Skeletal muscle tissue (tissue), 4 donors: ENCODE results near the gene TNP2. TPM values are rescaled to one million over a fixed set of nuclear protein-coding genes. Genes with fewer than 3 reads are reported as not detected.

Experiments
- H3K27ac ChIP-seq: one replicate; pipeline ENCODE4 v1.7.0; 2013; ENCODE audit warnings: mild to moderate bottlenecking, low read depth, low read length, inconsistent platforms
- H3K27me3 ChIP-seq, 3 donors: one replicate each; pipeline ENCODE4 v1.7.0; 2013; ENCODE audit warnings: low read length in 3 of 3; ENCODE audit not compliant: control insufficient read depth in 3 of 3, insufficient read depth in 3 of 3
- H3K36me3 ChIP-seq, 3 donors: one replicate each; pipeline ENCODE4 v1.7.0; 2013; ENCODE audit warnings: low read length in 3 of 3; ENCODE audit not compliant: control insufficient read depth in 3 of 3, insufficient read depth in 3 of 3
- H3K4me1 ChIP-seq, 3 donors: one replicate each; pipeline ENCODE4 v1.7.0; 2013; ENCODE audit warnings: low read length in 3 of 3, mild to moderate bottlenecking in 3 of 3; ENCODE audit not compliant: control insufficient read depth in 3 of 3, insufficient read depth in 3 of 3
- H3K4me3 ChIP-seq, 3 donors: one replicate each; pipeline ENCODE4 v1.7.0; 2013; ENCODE audit warnings: low read length in 3 of 3
- H3K9ac ChIP-seq, 3 donors: one replicate each; pipeline ENCODE4 v1.7.0; 2013; ENCODE audit warnings: low read length in 3 of 3, mild to moderate bottlenecking in 3 of 3, moderate library complexity in 2 of 3, low read depth in 1 of 3
- H3K9me3 ChIP-seq, 3 donors: one replicate each; pipeline ENCODE4 v1.7.0; 2013; ENCODE audit warnings: low read length in 3 of 3; ENCODE audit not compliant: control insufficient read depth in 3 of 3
- total RNA-seq: library from RNA; depleted of rRNA; stranded (reverse); fragments of >200 nt; gene quantifications from one replicate; pipeline ENCODE4 v1.2.3, GENCODE V29; 2014
- donor health status: Osteomylitis.

The TNP2 gene
- total RNA-seq, 1 donor from 2014 or later = not detected

GRCh38 chr16:11265124-11265523 lies 4.0 kb downstream of the TNP2 start:
- Histone ChIP-seq H3K27ac (no peak overlapping the region), H3K36me3 (no peaks in the 10 kb centered on the region), H3K4me1 (no peaks in the 10 kb centered on the region), H3K27me3 (no peaks in the 10 kb centered on the region), H3K9me3 (no peaks in the 10 kb centered on the region), H3K4me3 (no peak overlapping the region), H3K9ac (no peak overlapping the region)

- no peaks in the 10 kb centered on the region for H3K36me3 ChIP-seq
- no peaks in the 10 kb centered on the region for H3K9me3 ChIP-seq
- H3K4me1 ChIP-seq = peaks cover under 1 to 2% (median 1%) of the 10 kb centered on the region in 3 donors
- H3K9ac ChIP-seq = no peak overlapping the region
- no peak overlapping the region for H3K27ac ChIP-seq
- H3K27me3 ChIP-seq = no peaks in the 10 kb centered on the region
- no peak overlapping the region for H3K4me3 ChIP-seq
These were observed 4.8 kb downstream of the TNP2 start for GRCh38 chr16:11264155-11264832.

GRCh38 chr16:11263737-11264136 lies 5.4 kb downstream of the TNP2 start:
- Histone ChIP-seq H3K27me3 (no peaks in the 10 kb centered on the region), H3K27ac (no peak overlapping the region), H3K4me3 (no peak overlapping the region), H3K4me1 (peaks cover 5 to 8% (median 7%) of the 10 kb centered on the region in 3 donors), H3K9me3 (no peaks in the 10 kb centered on the region), H3K9ac (no peak overlapping the region), H3K36me3 (no peaks in the 10 kb centered on the region)

- no peaks in the 10 kb centered on the region for H3K9me3 ChIP-seq
- peaks cover 7 to 14% (median 10%) of the 10 kb centered on the region in 3 donors for H3K4me1 ChIP-seq
- H3K4me3 ChIP-seq = no peak overlapping the region
- H3K27me3 ChIP-seq = no peaks in the 10 kb centered on the region
- no peak overlapping the region for H3K27ac ChIP-seq
- H3K36me3 ChIP-seq = no peaks in the 10 kb centered on the region
- no peak overlapping the region for H3K9ac ChIP-seq
These were observed 6.2 kb downstream of the TNP2 start for GRCh38 chr16:11262915-11263314.

- Histone ChIP-seq H3K9me3 (no peaks in the 10 kb centered on the region), H3K36me3 (no peaks in the 10 kb centered on the region), H3K4me1 (peaks cover 15 to 24% (median 19%) of the 10 kb centered on the region in 3 donors), H3K9ac (no peak overlapping the region), H3K4me3 (no peak overlapping the region), H3K27me3 (no peaks in the 10 kb centered on the region), H3K27ac (no peak overlapping the region)
These were observed 8.5 kb downstream of the TNP2 start for GRCh38 chr16:11260596-11260966.

GRCh38 chr16:11259655-11260595 lies 9.2 kb downstream of the TNP2 start:
- Histone ChIP-seq H3K27me3 (no peaks in the 10 kb centered on the region), H3K27ac (no peak overlapping the region), H3K36me3 (no peaks in the 10 kb centered on the region), H3K9ac (no peak overlapping the region), H3K9me3 (no peaks in the 10 kb centered on the region), H3K4me3 (no peak overlapping the region), H3K4me1 (peaks cover 15 to 25% (median 21%) of the 10 kb centered on the region in 3 donors)

- no peak overlapping the region for H3K27ac ChIP-seq
- H3K4me1 ChIP-seq = peaks cover 18 to 30% (median 26%) of the 10 kb centered on the region in 3 donors
- H3K9me3 ChIP-seq = no peaks in the 10 kb centered on the region
- no peaks in the 10 kb centered on the region for H3K36me3 ChIP-seq
- H3K4me3 ChIP-seq = peak overlapping the region; percentile 18 to 68 (median 48)
- H3K27me3 ChIP-seq = no peaks in the 10 kb centered on the region
- peak overlapping the region in 1 of 3 donors; percentile 57 for H3K9ac ChIP-seq
These were observed 10.3 kb downstream of the TNP2 start for GRCh38 chr16:11258553-11259492.

- Histone ChIP-seq H3K4me3 (peak overlapping the region; percentile 71 to 82 (median 81)), H3K36me3 (no peaks in the 10 kb centered on the region), H3K27me3 (no peaks in the 10 kb centered on the region), H3K9me3 (no peaks in the 10 kb centered on the region), H3K9ac (peak overlapping the region in 2 of 3 donors; percentile 93 to 95), H3K4me1 (peaks cover 20 to 32% (median 30%) of the 10 kb centered on the region in 3 donors), H3K27ac (peak overlapping the region; percentile 97)
These were observed 11.8 kb downstream of the TNP2 start for GRCh38 chr16:11257131-11257938.

- no peaks in the 10 kb centered on the region for H3K27me3 ChIP-seq
- peaks cover 20 to 32% (median 30%) of the 10 kb centered on the region in 3 donors for H3K4me1 ChIP-seq
- peak overlapping the region; percentile 97 for H3K27ac ChIP-seq
These were observed 12.4 kb downstream of the TNP2 start for GRCh38 chr16:11256661-11257130.

More at GRCh38 chr16:11256661-11257130, 12.4 kb downstream of the TNP2 start:
- no peaks in the 10 kb centered on the region for H3K36me3 ChIP-seq
- peak overlapping the region; percentile 79 to 82 (median 81) for H3K4me3 ChIP-seq
- peak overlapping the region; percentile 87 to 95 (median 93) for H3K9ac ChIP-seq
- H3K9me3 ChIP-seq = no peaks in the 10 kb centered on the region
